Mammary epithelial cell (primary cell): ENCODE results near the gene SYTL2.

Experiments used
- CTCF ChIP-seq, 2 donors: IDR thresholded peaks in 1 of 2; conservative IDR thresholded peaks in 1 of 2; 2 replicates each; pipeline ENCODE4 v1.5.1; 2011 to 2012; ENCODE audit warnings: inconsistent platforms in 2 of 2, low read length in 2 of 2, mild to moderate bottlenecking in 2 of 2, control low read depth in 1 of 2, low read depth in 1 of 2; ENCODE audit not compliant: insufficient read depth in 1 of 2; ENCODE audit errors: extremely low read depth in 1 of 2
- EZH2 ChIP-seq: IDR thresholded peaks from 2 replicates; pipeline ENCODE4 v1.6.1; 2012; ENCODE audit warnings: low read length, inconsistent platforms, borderline replicate concordance

- TF ChIP-seq CTCF (conservative IDR thresholded peaks at IDR 0.05 in 1 of 2, IDR thresholded peaks at IDR 0.05 in 1 of 2; ENCODE audit: extremely low read depth in 1 of 2, insufficient read depth in 1 of 2, low read depth in 1 of 2, low read length in 2 of 2) (no peak), EZH2 (no peak)
Observed at GRCh38 chr11:85787168-85787567, 23.8 kb downstream of the SYTL2 start.
